ENCODE measurements around the gene CYTH3. TPM values are rescaled to one million over a fixed set of nuclear protein-coding genes. Genes with fewer than 3 reads are reported as not detected.

The CYTH3 gene
- total and polyA plus RNA-seq, 2 of the 8 experiments (the other 6 are each of a cell fraction or from before 2014, with no cell fraction given) = 10.3 to 11.9 TPM

DNA sequence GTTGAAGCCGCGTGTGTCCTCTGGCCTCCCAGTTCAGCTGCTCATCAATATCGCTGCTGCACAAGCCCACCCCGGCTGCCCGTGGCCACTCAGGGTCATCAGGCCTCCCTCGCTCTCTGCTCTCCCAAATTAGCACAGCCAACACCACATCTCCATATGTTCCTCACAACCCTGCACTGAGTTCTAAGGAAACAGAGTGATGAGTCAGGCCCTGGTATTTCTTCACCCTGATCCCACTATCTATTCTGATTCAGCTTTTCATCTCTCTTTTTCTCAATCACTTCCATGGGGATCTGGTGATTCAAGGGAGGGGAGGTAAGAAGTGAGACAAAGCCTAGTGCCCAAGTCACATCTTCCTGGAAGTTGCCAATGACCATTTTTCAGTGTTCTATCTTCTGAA is 23.8 kb downstream of the CYTH3 start:
- no peak for FAIRE-seq
- Histone ChIP-seq H2AK5ac (ENCODE audit: low read depth, low read length) (no peak overlapping the region), H3K14ac (ENCODE audit: insufficient read length) (no peak overlapping the region), H2BK12ac (ENCODE audit: low read depth, low read length) (peak overlapping the region; percentile 55; the same call in 1 of the 2 replicates), H3K36me3 (ENCODE audit: control insufficient read depth in 2 of 4, insufficient read depth in 4 of 4, low read length in 3 of 4) (no peaks in the 10 kb centered on the region), H2BK5ac (ENCODE audit: low read depth, low read length) (0 out of 2 replicates have a peak overlapping the region, but pooled peaks have one; percentile 35), H2BK120ac (replicated peaks; ENCODE audit: low read depth, low read length) (no peak overlapping the region), H3K27ac (ENCODE audit: low read depth, low read length) (no peak overlapping the region), H2AFZ (ENCODE audit: low read length) (no peak overlapping the region), H3K79me2 (ENCODE audit: control insufficient read depth in 1 of 2, insufficient read depth in 2 of 2, low read length in 2 of 2) (peaks cover 0 to 4% of the 10 kb centered on the region in 2 experiments; a peak in 1 of 4 replicates), H2BK20ac (ENCODE audit: low read length) (no peak overlapping the region; the same call in 1 of the 2 replicates), H3K4me2 (ENCODE audit: insufficient read depth in 1 of 2, low read depth in 2 of 2, low read length in 2 of 2) (no peak overlapping the region), H3K23me2 (ENCODE audit: low read depth, low read length) (no peaks in the 10 kb centered on the region), H3K18ac (ENCODE audit: extremely low read depth, low read length) (no peak overlapping the region), H3K9me3 (ENCODE audit: insufficient read depth in 2 of 2, low read depth in 1 of 2, low read length in 1 of 2) (no peaks in the 10 kb centered on the region), H3K23ac (ENCODE audit: insufficient read length) (no peak overlapping the region), H3K56ac (replicated peaks; ENCODE audit: insufficient read length, low read depth, low read length) (no peak overlapping the region), H3K9ac (replicated peaks in 1 of 4; ENCODE audit: extremely low read depth in 1 of 4, low read depth in 3 of 4, low read length in 3 of 4) (no peak overlapping the region), H4K91ac (replicated peaks; ENCODE audit: insufficient read length, low read length) (no peak overlapping the region), H4K8ac (ENCODE audit: extremely low read depth, insufficient read depth, low read length) (peak overlapping the region; percentile 4; the same call in 1 of the 2 replicates), H4K20me1 (replicated peaks in 1 of 2; ENCODE audit: control insufficient read depth in 1 of 2, insufficient read depth in 2 of 2, low read length in 2 of 2) (peaks cover 0 to 1% of the 10 kb centered on the region in 2 experiments), H4K5ac (ENCODE audit: insufficient read length, low read depth, low read length) (no peak overlapping the region), H3K4me3 (ENCODE audit: extremely low read depth in 1 of 4, insufficient read depth in 2 of 4, low read depth in 3 of 4, low read length in 4 of 4) (no peak overlapping the region), H3K79me1 (ENCODE audit: low read depth, low read length) (no peaks in the 10 kb centered on the region), H3K27me3 (replicated peaks in 1 of 4; ENCODE audit: control insufficient read depth in 3 of 4, extremely low read depth in 1 of 4, insufficient read depth in 3 of 4, low read length in 3 of 4) (no peaks in the 10 kb centered on the region), H3K4ac (replicated peaks; ENCODE audit: insufficient read length, low read depth, low read length) (no peak overlapping the region), H2BK15ac (ENCODE audit: low read length) (peak overlapping the region; percentile 16; the same call in 1 of the 2 replicates), H3K4me1 (replicated peaks in 1 of 4; ENCODE audit: control insufficient read depth in 3 of 4, insufficient read depth in 4 of 4, low read length in 3 of 4) (peaks cover 0 to 2% (median under 1%) of the 10 kb centered on the region in 4 experiments; a peak in 4 of 7 replicates)
- ChIA-PET POLR2A (ENCODE audit: partially characterized antibody) (interaction anchor here (0.6 to 2.2 kb wide), 4 partner anchors 9 to 133 kb away, joined by 3 to 6 read pairs (median 4); no protein-coding TSS in a partner anchor), CTCF (ENCODE audit: partially characterized antibody) (interaction anchor here (1.0 to 2.4 kb wide), 6 partner anchors 18 to 84 kb away, joined by 3 to 9 read pairs (median 4); no protein-coding TSS in a partner anchor)
- 100% methylated on average over 6 of the region's 6 CpGs; no CpG with 5 or more reads in 1 of the 2 experiments for WGBS, 2 experiments (ENCODE audit: extremely low coverage in 1 of 2, insufficient coverage in 1 of 2, insufficient read length in 1 of 2, insufficient replicate concordance in 2 of 2, low coverage in 1 of 2, low lambda C conversion rate in 2 of 2, missing lambda C conversion rate in 1 of 2)
- DNase-seq (ENCODE audit: low read depth in 1 of 2, low spot score in 2 of 2) = no peak
- TF ChIP-seq, protein P1, sequence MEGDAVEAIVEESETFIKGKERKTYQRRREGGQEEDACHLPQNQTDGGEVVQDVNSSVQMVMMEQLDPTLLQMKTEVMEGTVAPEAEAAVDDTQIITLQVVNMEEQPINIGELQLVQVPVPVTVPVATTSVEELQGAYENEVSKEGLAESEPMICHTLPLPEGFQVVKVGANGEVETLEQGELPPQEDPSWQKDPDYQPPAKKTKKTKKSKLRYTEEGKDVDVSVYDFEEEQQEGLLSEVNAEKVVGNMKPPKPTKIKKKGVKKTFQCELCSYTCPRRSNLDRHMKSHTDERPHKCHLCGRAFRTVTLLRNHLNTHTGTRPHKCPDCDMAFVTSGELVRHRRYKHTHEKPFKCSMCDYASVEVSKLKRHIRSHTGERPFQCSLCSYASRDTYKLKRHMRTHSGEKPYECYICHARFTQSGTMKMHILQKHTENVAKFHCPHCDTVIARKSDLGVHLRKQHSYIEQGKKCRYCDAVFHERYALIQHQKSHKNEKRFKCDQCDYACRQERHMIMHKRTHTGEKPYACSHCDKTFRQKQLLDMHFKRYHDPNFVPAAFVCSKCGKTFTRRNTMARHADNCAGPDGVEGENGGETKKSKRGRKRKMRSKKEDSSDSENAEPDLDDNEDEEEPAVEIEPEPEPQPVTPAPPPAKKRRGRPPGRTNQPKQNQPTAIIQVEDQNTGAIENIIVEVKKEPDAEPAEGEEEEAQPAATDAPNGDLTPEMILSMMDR (IDR thresholded peaks at IDR 0.05; ENCODE audit: control extremely low read depth in 1 of 3, insufficient read depth in 1 of 3, low read depth in 1 of 3, low read length in 3 of 3) = no peak
- TF ChIP-seq SAP30 (IDR thresholded peaks at IDR 0.05; ENCODE audit: insufficient read depth, insufficient replicate concordance, low read length) (no peak), RNF2 (IDR thresholded peaks at IDR 0.05; ENCODE audit: borderline replicate concordance, low read depth, low read length, missing control alignments, poor library complexity, severe bottlenecking) (no peak), EZH2 (IDR thresholded peaks at IDR 0.05; ENCODE audit: low read depth, low read length, severe bottlenecking) (no peak), POLR2A (IDR thresholded peaks at IDR 0.05; ENCODE audit: control extremely low read depth in 1 of 2, low read depth in 2 of 2, low read length in 2 of 2) (no peak), BRCA1 (IDR thresholded peaks at IDR 0.05; ENCODE audit: low read depth, low read length) (no peak), MAFK (IDR thresholded peaks at IDR 0.05; ENCODE audit: low read depth, low read length) (no peak), CBX8 (IDR thresholded peaks at IDR 0.05; ENCODE audit: borderline replicate concordance, low read depth, low read length) (no peak), RFX5 (IDR thresholded peaks at IDR 0.05; ENCODE audit: borderline replicate concordance, low read depth, low read length) (no peak)
- TF ChIP-seq, protein P2, sequence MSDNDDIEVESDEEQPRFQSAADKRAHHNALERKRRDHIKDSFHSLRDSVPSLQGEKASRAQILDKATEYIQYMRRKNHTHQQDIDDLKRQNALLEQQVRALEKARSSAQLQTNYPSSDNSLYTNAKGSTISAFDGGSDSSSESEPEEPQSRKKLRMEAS (IDR thresholded peaks at IDR 0.05) = no peak

Measured in H1 (cell line).